Measurements from ENCODE around the gene GRHL1.

DNA sequence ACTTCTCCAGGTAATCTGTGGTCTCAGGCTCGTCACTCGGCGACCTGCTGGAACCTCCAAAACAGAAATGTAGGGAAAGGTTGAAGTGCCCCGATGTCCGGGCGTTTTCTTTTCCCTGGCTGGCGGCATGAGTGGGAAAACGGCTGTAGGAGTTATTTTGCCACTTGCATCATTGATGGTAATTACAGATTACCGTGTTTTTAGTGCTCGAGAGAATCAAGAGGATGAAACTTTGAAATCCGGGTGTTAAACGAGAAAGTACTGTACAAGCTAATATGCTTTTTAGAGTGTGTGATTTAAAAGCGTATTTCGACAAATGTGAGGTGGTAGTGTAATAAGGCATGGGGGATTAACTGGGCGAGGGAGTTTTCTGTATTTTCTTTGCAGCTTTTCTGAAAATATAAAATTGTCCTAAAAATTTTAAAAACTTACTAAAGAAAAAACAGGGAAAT, 819 bp downstream of the GRHL1 start:
- no peak for TF ChIP-seq CTCF (IDR thresholded peaks at IDR 0.05)
- TF ChIP-seq POLR2A (IDR thresholded peaks at IDR 0.05) = no peak
